DND-41 (cell line): ENCODE measurements around the gene GOLGA2.

Source experiments
- ATAC-seq: fragments of 200-7000 bp; cut with Tn5 transposase; 3 replicates; pipeline ENCODE4 v1.9.1; 2021; ENCODE audit warnings: low read depth; ENCODE audit not compliant: insufficient read depth
- DNase-seq: peaks from one replicate; pipeline ENCODE4 v3.0.0-alpha.2; 2020
- H2AFZ ChIP-seq: 2 replicates; pipeline ENCODE4 v1.6.0; 2012; ENCODE audit warnings: low read depth, low read length
- H3K27ac ChIP-seq: 2 replicates; pipeline ENCODE4 v1.5.1; 2012; ENCODE audit warnings: low read length, inconsistent platforms
- H3K27me3 ChIP-seq: fragments of 200-600 bp; sonication (generic); 2 replicates; pipeline ENCODE4 v1.6.0; 2012; ENCODE audit warnings: low read length, mild to moderate bottlenecking, inconsistent platforms; ENCODE audit not compliant: insufficient read depth, poor library complexity
- H3K36me3 ChIP-seq: 2 replicates; pipeline ENCODE4 v1.5.1; 2012; ENCODE audit warnings: low read length, inconsistent platforms; ENCODE audit not compliant: insufficient read depth
- H3K4me1 ChIP-seq: 2 replicates; pipeline ENCODE4 v1.5.1; 2012; ENCODE audit warnings: mild to moderate bottlenecking, low read length; ENCODE audit not compliant: insufficient read depth
- H3K4me2 ChIP-seq: 2 replicates; pipeline ENCODE4 v1.6.0; 2012; ENCODE audit warnings: mild to moderate bottlenecking, moderate library complexity, low read length, inconsistent platforms; ENCODE audit not compliant: insufficient read depth
- H3K4me3 ChIP-seq, 2 experiments: fragments of 200-600 bp in 1 of 2; shearing (Covaris generic) in 1 of 2; 2 replicates each; pipeline ENCODE4 v1.5.1; 2012 to 2016; ENCODE audit warnings: inconsistent platforms in 2 of 2, low read length in 2 of 2, mild to moderate bottlenecking in 2 of 2, low read depth in 1 of 2, moderate library complexity in 1 of 2
- H3K79me2 ChIP-seq: 2 replicates; pipeline ENCODE4 v1.6.0; 2012; ENCODE audit warnings: low read length, inconsistent platforms; ENCODE audit not compliant: insufficient read depth
- H3K9ac ChIP-seq: 2 replicates; pipeline ENCODE4 v1.6.0; 2012; ENCODE audit warnings: low read depth, mild to moderate bottlenecking, inconsistent platforms, low read length, moderate library complexity
- H3K9me3 ChIP-seq: 2 replicates; pipeline ENCODE4 v1.5.1; 2012; ENCODE audit warnings: low read length, moderate library complexity, mild to moderate bottlenecking, inconsistent platforms; ENCODE audit not compliant: insufficient read depth, severe bottlenecking
- H4K20me1 ChIP-seq: 2 replicates; pipeline ENCODE4 v1.6.0; 2012; ENCODE audit warnings: low read length; ENCODE audit not compliant: insufficient read depth
- CTCF ChIP-seq: IDR thresholded peaks from 2 replicates; pipeline ENCODE4 v1.5.1; 2012; ENCODE audit warnings: borderline replicate concordance, low read length, moderate library complexity, mild to moderate bottlenecking; ENCODE audit not compliant: poor library complexity, severe bottlenecking; ENCODE audit errors: extremely low read depth
- EZH2 ChIP-seq: IDR thresholded peaks from 3 replicates; pipeline ENCODE4 v1.6.1; 2012; ENCODE audit warnings: borderline replicate concordance, low read depth, mild to moderate bottlenecking, moderate library complexity, low read length, inconsistent platforms; ENCODE audit not compliant: severe bottlenecking

Gene GOLGA2

GRCh38 chr9:128260340-128260739 lies 15.5 kb downstream of the GOLGA2 start:
- H3K4me1 ChIP-seq: no peaks in the 10 kb centered on the region
- TF ChIP-seq CTCF (no peak), EZH2 (no peak)
- no peaks in the 10 kb centered on the region for H3K79me2 ChIP-seq
- H2AFZ ChIP-seq: no peak overlapping the region
- no peak overlapping the region for H3K4me3 ChIP-seq
- peaks cover 50% of the 10 kb centered on the region for H3K36me3 ChIP-seq
- no peak for ATAC-seq
- H4K20me1 ChIP-seq: no peaks in the 10 kb centered on the region
- DNase-seq: no peak
- H3K4me2 ChIP-seq: no peak overlapping the region
- H3K27ac ChIP-seq: no peak overlapping the region
- H3K9me3 ChIP-seq: no peaks in the 10 kb centered on the region
- no peaks in the 10 kb centered on the region for H3K27me3 ChIP-seq
- H3K9ac ChIP-seq: no peak overlapping the region

- Histone ChIP-seq H3K4me3 (no peak overlapping the region), H2AFZ (no peak overlapping the region), H3K9me3 (no peaks in the 10 kb centered on the region), H4K20me1 (no peaks in the 10 kb centered on the region), H3K4me1 (no peaks in the 10 kb centered on the region), H3K4me2 (no peak overlapping the region), H3K36me3 (peaks cover 47% of the 10 kb centered on the region), H3K79me2 (no peaks in the 10 kb centered on the region), H3K27ac (no peak overlapping the region), H3K9ac (no peak overlapping the region), H3K27me3 (no peaks in the 10 kb centered on the region)
- TF ChIP-seq CTCF (peak; percentile 11), EZH2 (no peak)
- no peak for ATAC-seq
- DNase-seq: no peak
Measured at GRCh38 chr9:128259156-128259555, 16.7 kb downstream of the GOLGA2 start.

- Histone ChIP-seq H3K36me3 (peaks cover 47% of the 10 kb centered on the region), H3K27ac (no peak overlapping the region), H3K4me1 (no peaks in the 10 kb centered on the region), H3K79me2 (no peaks in the 10 kb centered on the region), H2AFZ (no peak overlapping the region), H3K9me3 (no peaks in the 10 kb centered on the region), H4K20me1 (no peaks in the 10 kb centered on the region), H3K4me2 (no peak overlapping the region), H3K27me3 (no peaks in the 10 kb centered on the region), H3K4me3 (no peak overlapping the region), H3K9ac (no peak overlapping the region)
- no peak for TF ChIP-seq CTCF
- no peak for TF ChIP-seq EZH2
- ATAC-seq: no peak
- no peak for DNase-seq
Measured at GRCh38 chr9:128258326-128258725, 17.5 kb downstream of the GOLGA2 start.

GRCh38 chr9:128257907-128258306 lies 17.9 kb downstream of the GOLGA2 start:
- no peak overlapping the region for H3K4me3 ChIP-seq
- TF ChIP-seq EZH2: no peak
- TF ChIP-seq CTCF: no peak
- peaks cover 47% of the 10 kb centered on the region for H3K36me3 ChIP-seq
- no peaks in the 10 kb centered on the region for H3K79me2 ChIP-seq
- H2AFZ ChIP-seq: no peak overlapping the region
- H3K27me3 ChIP-seq: no peaks in the 10 kb centered on the region
- no peaks in the 10 kb centered on the region for H3K4me1 ChIP-seq
- H3K9me3 ChIP-seq: no peaks in the 10 kb centered on the region
- H3K9ac ChIP-seq: no peak overlapping the region
- H4K20me1 ChIP-seq: no peaks in the 10 kb centered on the region; the same call in 1 of the 2 replicates
- DNase-seq: no peak
- H3K27ac ChIP-seq: no peak overlapping the region
- no peak for ATAC-seq
- no peak overlapping the region for H3K4me2 ChIP-seq
